Type B pancreatic cell (in vitro differentiated cells): ENCODE data around the gene IQSEC2. TPM values are rescaled to one million over a fixed set of nuclear protein-coding genes. Genes with fewer than 3 reads are reported as not detected.

Experiments used
- DNase-seq: peaks from one replicate; pipeline ENCODE4 v3.0.0; 2021; ENCODE audit warnings: mixed read lengths; ENCODE audit not compliant: unreplicated experiment; ENCODE audit errors: extremely low spot score
- H3K27ac Mint-ChIP-seq: 2 replicates; pipeline ENCODE4 v1.8.0; 2021; ENCODE audit warnings: mild to moderate bottlenecking, mixed read lengths
- H3K27me3 Mint-ChIP-seq: 2 replicates; pipeline ENCODE4 v1.8.0; 2021; ENCODE audit warnings: mixed read lengths
- H3K36me3 Mint-ChIP-seq: 2 replicates; pipeline ENCODE4 v1.8.0; 2021; ENCODE audit warnings: mixed read lengths
- H3K4me1 Mint-ChIP-seq: one replicate; pipeline ENCODE4 v1.8.0; 2021; ENCODE audit warnings: mixed read lengths; ENCODE audit not compliant: unreplicated experiment
- H3K4me3 Mint-ChIP-seq: 2 replicates; pipeline ENCODE4 v1.8.0; 2021; ENCODE audit warnings: mild to moderate bottlenecking, mixed read lengths
- H3K9me3 Mint-ChIP-seq: 2 replicates; pipeline ENCODE4 v1.8.0; 2021; ENCODE audit warnings: mixed read lengths
- total RNA-seq: library from RNA; stranded (reverse); gene quantifications from 2 replicates; pipeline ENCODE4 v1.2.1, GENCODE V29; 2021; ENCODE audit warnings: low replicate concordance
- TF ChIP-seq, protein P1 (sequence below): fragments of 200-600 bp; sonication (generic); conservative IDR thresholded peaks from 2 replicates; pipeline ENCODE4 v1.5.0; 2021; ENCODE audit warnings: antibody characterized with exemption, mild to moderate bottlenecking

The IQSEC2 gene
- total RNA-seq, 1 donor from 2014 or later: 8.2 TPM

DNA sequence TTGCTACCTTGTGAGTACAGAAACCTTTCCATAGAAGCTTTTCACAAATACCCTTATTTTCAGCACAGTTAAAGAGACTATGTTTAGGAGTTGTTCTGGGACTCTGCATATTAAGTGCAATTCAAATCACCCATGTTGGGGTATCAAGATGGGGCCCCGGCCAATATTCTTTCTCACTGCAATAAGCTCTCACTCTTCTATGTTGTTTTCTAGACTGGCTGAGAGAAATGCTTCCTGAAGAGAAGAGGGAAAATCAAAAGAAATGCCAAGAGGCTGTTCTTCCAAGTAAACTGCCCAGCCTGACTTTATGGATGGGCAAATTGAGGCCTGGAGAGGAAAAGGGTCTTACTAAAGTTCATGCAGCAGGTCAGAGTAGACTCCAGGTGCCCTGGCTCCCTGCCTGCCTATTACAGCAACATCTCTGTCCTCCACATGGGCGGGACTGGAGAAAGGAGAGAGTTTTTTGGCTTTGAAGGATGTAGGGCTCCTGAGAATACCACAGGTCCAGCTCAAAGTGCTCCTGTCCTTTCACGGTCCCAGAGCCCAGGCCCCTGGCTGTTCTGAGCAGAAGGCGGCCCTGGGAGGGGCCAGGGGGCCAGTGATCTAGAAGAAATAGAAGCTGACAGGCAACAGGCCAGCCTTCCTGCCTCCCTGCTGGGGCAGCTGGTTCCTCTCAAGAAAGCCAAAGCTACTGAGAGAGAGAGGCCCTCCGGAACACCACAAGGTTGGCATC lies 745 bp upstream of the IQSEC2 start:
- Mint-ChIP-seq H3K4me1 (peaks cover 12% of the 10 kb centered on the region), H3K27ac (no peak overlapping the region), H3K36me3 (no peaks in the 10 kb centered on the region), H3K27me3 (no peaks in the 10 kb centered on the region), H3K4me3 (no peak overlapping the region), H3K9me3 (no peaks in the 10 kb centered on the region)
- DNase-seq: no peak
- TF ChIP-seq, protein P1, sequence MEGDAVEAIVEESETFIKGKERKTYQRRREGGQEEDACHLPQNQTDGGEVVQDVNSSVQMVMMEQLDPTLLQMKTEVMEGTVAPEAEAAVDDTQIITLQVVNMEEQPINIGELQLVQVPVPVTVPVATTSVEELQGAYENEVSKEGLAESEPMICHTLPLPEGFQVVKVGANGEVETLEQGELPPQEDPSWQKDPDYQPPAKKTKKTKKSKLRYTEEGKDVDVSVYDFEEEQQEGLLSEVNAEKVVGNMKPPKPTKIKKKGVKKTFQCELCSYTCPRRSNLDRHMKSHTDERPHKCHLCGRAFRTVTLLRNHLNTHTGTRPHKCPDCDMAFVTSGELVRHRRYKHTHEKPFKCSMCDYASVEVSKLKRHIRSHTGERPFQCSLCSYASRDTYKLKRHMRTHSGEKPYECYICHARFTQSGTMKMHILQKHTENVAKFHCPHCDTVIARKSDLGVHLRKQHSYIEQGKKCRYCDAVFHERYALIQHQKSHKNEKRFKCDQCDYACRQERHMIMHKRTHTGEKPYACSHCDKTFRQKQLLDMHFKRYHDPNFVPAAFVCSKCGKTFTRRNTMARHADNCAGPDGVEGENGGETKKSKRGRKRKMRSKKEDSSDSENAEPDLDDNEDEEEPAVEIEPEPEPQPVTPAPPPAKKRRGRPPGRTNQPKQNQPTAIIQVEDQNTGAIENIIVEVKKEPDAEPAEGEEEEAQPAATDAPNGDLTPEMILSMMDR: no peak

DNA sequence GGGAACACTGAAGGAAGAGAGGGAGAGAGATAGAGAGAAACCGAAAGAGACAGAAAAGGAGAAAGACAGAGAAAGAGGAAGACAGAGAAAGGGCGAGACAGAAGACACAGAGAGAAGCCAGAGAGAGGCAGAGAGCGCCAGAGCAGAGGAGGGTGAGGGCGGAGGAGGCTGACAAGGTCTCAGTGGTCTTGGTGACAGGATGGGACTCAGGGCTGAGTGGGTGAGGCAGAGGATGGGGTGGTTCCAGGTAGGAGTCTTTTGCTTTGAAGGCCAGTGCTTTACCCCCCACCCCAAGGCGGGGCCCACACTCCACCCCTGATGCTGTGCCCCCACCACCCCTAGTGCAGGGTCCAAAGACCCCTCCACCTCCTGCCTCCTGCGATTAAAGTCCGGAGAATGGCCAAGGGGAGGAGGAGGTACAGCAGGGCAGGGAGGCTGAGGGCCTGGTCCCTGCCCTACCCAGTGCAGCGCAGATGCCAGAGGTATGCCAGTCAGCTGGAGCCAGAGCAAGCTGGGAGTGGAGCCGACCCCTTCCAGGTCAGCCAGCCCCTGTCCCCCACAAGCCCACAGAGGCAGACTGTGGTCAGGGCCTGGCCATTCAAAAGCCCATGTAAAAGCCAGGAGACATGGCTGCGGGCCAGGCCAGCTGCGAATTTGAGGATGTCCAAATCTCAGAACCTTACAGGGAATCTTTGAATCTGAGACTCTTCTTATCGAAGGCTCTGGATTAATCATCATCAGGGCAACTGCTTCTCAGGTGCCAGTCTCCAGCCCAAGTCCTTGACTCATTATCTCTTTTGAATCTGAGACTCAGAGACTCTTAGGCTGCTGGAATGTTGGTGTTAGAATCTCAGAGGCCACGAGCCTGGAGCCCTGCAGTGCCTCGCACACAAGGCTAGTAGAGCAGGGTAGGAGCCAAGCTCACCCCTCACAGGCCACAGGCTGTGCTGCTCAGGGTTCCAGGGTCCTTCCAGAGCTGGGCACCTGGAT lies 758 bp downstream of the IQSEC2 start:
- H3K27ac Mint-ChIP-seq: no peak overlapping the region
- H3K4me3 Mint-ChIP-seq: peak overlapping the region; percentile 22
- TF ChIP-seq, protein P1: no peak
- DNase-seq: no peak
- H3K27me3 Mint-ChIP-seq: no peaks in the 10 kb centered on the region
- no peaks in the 10 kb centered on the region for H3K9me3 Mint-ChIP-seq
- peaks cover 12% of the 10 kb centered on the region for H3K4me1 Mint-ChIP-seq
- H3K36me3 Mint-ChIP-seq: no peaks in the 10 kb centered on the region

GRCh38 chrX:53279296-53280237 lies 1.8 kb downstream of the IQSEC2 start:
- Mint-ChIP-seq H3K27me3 (no peaks in the 10 kb centered on the region), H3K36me3 (no peaks in the 10 kb centered on the region), H3K27ac (no peak overlapping the region), H3K4me1 (peaks cover 10% of the 10 kb centered on the region), H3K9me3 (no peaks in the 10 kb centered on the region), H3K4me3 (no peak overlapping the region)
- TF ChIP-seq, protein P1: no peak
- no peak for DNase-seq

GRCh38 chrX:53272808-53273337 lies 8.5 kb downstream of the IQSEC2 start:
- DNase-seq: no peak
- TF ChIP-seq, protein P1: no peak
- H3K4me3 Mint-ChIP-seq: no peak overlapping the region
- no peak overlapping the region for H3K27ac Mint-ChIP-seq
- no peaks in the 10 kb centered on the region for H3K27me3 Mint-ChIP-seq
- no peaks in the 10 kb centered on the region for H3K4me1 Mint-ChIP-seq
- H3K9me3 Mint-ChIP-seq: no peaks in the 10 kb centered on the region
- H3K36me3 Mint-ChIP-seq: no peaks in the 10 kb centered on the region
